ENCODE measurements around the gene SLC11A1.

SLC11A1 gene

DNA sequence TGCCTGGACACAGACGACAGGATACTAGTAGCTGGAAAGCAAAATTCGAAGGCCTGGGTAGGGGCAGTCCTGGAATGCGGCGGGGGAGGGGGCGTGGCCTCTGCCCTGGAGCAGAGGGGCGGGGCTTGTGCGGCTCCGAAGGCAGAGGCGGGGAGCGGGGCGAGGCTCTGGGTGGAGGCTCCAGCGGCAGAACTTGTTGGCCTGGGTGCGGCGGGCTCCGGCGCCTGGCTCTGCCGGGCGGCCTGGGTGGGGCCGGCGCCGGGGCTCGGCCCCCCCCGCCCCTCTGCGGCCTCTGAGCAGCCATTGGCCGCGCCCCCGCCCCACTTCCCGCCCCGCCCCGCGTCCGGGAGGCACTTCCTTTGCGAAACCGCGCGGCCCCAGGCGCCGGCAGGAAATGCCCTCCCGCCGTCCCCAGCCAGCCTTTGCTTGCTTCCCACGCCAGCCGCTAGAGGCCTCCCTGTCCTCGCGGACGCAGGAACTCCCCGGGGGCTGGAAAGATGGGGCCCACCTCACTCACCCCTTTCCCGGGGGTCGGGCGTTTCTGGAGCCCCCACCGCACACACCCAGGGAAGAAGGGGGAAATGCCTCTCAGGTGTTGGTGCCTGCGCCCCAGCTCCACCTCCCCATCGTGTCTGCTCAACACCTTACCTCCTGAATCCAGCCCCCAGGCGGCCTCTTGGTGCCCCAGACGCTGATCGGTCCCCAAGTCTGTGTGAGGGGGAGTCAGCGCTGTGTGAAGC is 24.3 kb downstream of the SLC11A1 start:
- DNase-seq = peak; percentile 98

DNA sequence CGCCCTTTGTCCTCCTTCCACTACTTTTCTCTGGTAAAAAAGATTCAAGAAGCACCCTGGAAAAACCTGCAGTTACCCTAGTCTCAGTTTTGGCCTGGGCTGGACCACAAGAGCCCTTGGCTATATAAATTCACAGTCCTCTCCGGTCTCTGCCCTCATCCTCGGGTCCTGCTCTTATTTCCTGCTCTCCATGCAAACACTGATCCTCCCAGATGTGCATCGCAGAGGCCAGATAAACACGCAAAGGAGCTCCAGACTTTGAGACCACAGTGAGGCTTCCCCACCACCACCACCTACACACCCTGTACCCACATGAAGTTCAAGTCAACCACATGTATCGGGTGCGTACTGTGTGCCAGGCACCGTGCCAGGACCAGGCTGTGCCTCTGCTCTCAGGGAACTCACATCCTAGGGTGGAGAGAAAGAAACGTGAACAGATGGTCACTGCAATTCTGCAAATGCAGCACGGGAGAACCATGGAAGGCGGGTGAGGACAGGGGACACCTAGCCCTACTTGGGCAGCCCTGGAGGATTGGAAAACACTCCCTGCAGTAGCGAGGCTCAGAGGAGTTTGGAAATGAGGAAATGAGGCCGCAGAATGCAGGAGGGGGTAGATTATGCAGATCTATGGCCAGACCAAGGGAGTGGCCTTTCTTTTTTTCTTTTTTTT is 25.0 kb downstream of the SLC11A1 start:
- DNase-seq = peak; percentile 68

DNA sequence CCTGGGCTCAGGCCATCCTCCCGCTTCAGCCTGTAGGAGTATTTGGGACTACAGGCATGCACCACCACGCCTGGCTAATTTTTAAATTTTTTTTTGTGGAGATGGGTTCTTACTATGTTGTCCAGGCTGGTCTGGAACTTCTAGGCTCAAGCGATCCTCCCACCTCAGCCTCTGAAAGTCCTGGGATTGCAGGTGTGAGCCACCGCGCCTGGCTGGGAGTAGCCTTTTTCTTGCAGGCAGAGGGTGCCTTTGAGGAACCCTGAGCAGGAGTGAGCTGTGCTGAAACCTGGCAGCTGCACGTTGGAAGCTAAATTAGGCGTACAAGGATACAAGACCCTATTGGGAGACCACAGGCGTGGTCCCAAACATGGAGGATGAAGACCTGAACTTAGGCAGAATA is 25.6 kb downstream of the SLC11A1 start:
- DNase-seq = no peak

DNA sequence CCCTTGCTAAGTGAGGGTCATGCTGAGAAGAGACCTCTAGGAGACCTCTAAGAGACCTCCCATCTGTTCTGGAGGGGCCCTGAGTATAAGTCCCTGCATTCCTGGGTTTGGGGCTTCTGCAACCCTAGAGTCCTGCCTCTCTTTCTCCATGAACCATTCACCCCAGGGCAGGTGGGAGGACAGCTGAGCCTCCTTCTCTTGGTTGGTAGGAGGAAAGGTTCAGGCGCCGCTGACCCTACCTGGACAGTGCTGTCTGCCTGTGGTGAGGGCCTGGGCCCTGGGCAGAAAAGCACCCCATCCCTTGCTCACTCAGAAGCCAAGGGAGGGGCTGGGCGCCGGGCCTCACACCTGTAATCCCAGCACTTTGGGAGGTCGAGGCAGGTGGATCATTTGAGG is 36.2 kb downstream of the SLC11A1 start:
- DNase-seq = no peak

DNA sequence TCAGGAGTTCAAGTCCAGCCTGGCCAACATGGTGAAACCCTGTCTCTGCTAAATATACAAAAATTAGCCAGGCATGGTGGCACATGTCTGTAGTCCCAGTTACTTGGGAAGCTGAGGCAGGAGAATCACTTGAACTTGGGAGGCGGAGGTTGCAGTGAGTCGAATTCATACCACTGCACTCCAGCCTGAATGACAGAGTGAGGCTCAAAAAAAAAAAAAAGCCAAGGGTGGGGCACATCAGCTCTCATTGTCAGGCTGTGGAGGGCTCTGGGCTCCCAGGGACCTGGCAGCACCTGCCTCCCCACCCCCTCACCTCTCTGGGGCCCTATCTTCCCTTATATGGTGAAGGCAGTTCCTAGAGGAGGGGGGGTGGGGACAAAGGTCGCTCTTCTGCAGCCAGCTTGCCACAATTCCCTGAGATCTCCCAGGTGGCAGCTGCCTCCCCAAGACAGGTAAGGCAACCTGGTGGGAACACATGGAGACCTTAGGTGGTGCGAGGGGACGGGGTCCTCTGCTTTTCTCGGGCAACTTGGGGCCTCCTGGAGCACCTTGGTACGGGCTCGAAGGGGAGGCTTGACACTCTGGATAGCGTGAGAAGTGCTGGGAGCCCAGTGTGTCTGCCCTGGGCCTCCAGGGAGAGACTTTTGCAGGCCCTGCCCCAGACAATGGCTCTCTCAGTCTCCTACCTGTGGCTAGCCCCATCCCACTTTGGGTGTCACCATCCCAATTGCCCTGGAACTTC is 36.8 kb downstream of the SLC11A1 start, which contains the start of gene VIL1:
Gene VIL1 (plus strand): TSS at position 407 of the 742 bp plus-strand sequence. CDS start 4,656 bp downstream, outside the sequence.
- no peak for DNase-seq

DNA sequence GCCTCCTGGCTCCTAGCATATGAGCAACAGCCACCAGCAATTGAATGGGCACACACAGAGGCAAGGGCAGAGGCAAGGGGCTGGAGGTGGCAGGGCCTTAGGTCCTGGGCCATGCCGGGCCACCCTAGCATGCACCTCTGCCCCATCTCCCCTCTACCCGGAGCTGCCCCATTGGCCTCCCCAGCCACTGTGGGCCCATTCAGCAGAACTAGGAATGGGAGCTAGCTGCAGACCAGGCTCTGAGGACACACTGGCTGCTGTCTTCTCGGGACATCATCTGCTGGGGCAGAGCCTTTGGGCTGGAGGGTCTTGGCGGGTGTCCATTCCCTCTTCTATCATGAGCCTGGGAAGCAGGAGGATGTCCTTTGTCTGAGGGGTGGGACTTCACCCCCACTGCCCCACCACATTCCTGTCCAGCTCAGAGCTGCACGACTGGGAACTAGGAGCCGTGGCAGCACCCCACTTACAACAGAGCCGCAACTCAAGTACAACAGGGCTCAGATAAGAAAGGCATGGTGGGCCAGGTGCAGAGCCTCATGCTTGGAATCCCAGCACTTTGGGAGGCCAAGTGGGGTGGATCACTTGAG is 37.6 kb downstream of the SLC11A1 start:
- no peak for DNase-seq

DNA sequence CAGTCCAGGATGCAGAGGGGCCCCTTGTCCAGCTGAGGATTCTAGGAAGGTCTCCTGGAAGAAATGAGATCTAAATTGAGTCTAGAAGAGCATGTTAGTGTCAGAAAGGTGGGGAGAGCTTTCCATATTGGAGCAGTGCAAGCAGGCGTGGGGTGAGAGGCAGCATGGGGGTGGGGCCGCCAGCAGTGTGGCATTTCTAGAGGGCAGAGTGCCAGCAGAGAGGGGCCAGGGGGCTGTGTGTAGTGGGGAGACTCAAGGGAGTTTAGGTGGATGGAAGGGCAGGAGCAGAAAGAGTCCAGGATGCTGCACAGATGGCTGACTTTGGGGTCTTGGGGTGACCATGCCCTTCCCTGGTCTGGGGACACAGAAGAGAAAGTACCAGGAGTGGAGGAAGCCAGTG is 39.0 kb downstream of the SLC11A1 start:
- no peak for DNase-seq

DNA sequence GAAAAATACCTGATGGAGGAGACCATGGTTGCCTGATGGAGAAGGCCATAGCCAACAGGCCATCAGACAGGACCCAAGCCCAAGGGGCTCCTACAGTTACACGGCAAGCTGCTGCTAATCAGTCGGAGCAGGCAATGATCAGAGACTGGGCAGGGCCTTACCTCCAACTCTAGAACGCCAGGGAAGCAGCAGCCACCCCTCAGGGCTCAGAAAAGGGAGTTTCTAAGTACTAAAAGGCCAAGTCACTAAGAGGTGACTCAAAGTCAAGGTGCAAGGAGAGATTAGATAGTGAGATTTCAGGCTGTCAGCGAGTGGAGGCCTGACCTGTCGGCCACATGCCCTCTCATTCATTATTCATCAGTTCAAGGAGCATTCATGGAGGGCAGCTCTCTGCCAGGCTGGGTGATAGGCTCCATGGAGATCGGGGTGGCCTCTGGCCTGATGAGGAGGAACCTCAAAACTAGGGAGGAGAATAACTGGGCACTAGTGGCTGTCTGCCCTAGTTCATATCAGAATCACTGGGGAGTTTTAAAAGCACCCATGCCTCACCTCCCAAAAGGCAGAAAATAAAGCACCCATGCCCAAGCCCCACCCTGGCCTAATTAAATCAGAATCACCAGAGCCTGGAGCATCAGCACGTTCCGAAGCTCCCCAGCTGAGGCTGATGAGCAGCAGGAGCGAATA is 40.5 kb downstream of the SLC11A1 start:
- DNase-seq = no peak

DNA sequence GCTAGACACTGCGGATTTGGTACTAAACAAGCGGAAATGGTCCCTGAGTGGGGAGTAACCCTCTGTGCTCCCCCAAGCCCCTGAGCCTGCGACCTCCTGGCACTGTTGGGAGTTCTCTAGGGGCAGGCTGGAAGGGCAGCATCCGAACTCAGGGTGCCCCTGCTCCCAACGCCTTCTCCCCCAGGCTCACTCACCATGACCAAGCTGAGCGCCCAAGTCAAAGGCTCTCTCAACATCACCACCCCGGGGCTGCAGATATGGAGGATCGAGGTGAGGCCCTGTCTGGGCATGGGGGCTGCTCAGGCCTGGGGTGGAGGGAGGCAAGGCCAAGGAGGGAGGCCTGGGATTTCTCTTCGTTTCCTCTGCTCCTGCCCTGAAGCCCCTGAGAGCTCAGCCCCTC is 41.5 kb downstream of the SLC11A1 start:
- no peak for DNase-seq

DNA sequence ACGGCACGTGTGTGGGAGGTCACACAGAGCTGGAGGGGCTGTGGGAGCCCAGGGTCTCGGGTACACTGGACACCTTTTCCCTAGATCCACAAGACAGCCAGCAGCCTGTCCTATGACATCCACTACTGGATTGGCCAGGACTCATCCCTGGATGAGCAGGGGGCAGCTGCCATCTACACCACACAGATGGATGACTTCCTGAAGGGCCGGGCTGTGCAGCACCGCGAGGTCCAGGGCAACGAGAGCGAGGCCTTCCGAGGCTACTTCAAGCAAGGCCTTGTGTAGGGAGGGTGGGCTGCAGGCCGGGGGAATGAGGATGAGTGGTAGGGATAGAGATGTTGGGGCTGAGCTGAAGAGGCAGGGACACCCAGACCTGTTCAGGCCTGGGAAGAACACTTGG is 43.5 kb downstream of the SLC11A1 start:
- DNase-seq = no peak

DNA sequence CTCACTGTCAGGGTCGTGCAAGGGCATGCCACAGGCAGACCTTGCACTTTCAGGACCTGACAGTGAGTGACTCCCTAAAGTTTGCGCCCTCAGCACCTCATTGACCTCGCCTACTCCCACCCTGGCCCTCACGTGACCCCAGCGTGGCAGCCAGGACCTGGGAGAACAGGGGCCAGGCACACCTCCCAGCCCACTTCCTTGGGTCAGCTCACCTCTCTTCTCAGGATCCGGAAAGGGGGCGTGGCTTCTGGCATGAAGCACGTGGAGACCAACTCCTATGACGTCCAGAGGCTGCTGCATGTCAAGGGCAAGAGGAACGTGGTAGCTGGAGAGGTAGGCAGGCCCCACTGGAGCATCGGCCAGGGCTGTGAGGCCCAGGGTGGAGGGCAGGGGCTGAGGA is 45.7 kb downstream of the SLC11A1 start:
- DNase-seq = no peak

DNA sequence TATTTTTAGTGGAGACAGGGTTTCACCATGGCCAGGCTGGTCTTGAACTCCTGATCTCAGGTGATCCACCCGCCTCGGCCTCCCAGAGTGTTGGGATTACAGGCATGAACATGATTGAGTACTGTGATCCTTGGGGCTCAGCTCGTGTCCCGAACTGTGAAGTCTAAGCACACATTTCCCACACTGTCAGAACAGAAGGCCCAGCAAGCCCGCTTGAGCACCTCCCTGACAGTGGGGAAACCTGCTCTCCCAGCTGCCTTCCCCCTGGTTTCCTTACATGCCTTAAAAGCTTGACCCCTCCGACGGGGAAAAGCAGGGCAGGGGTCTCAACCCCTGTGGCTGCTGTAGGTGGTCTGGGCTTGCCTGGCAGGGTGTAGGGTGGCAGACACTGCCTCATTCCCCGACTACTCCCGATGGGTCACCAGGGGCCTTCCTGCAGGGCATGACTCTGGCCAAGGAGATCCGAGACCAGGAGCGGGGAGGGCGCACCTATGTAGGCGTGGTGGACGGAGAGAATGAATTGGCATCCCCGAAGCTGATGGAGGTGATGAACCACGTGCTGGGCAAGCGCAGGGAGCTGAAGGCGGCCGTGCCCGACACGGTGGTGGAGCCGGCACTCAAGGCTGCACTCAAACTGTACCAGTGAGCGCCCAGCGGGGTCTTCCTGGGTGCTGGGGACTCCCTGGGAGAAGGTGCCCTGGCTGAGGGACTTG is 46.9 kb downstream of the SLC11A1 start:
- no peak for DNase-seq

DNA sequence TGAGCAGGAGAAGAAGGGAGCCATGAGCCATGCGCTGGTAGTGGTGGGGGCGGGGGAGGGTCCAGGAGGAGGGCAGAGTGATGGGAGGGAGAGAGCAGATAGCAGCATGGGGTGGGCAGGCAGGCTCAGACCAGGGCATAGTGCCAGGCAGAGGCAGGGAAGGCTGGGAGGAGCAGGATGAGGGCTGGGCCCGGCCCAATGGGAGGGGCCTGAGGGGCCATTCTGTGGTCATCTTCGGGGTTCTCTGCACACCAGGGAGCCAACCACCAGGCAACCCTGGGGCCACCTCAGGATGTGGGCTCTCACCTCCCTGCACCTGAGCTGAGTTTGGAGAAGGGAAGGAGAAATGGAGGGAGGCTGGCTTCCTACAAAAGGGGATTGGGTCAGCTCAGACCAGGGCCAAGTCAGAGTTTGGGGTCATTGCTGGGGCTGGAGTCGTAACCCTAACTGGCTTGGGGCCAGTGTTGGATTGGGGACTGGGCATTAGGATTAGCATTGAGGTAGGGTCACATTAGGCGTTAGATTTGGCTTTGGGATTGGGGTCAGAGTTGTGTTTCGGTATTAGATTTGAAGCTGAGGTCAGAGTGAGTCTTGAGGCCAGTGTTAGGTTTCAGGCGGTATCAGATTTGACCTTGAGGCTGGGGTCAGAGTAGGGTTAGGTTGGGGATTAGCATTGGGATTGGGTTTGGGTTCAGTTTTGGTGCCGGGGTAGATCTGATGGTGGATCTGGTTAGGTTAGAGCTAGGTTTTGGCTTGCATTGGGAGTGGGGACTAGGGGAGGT is 48.0 kb downstream of the SLC11A1 start:
- no peak for DNase-seq

DNA sequence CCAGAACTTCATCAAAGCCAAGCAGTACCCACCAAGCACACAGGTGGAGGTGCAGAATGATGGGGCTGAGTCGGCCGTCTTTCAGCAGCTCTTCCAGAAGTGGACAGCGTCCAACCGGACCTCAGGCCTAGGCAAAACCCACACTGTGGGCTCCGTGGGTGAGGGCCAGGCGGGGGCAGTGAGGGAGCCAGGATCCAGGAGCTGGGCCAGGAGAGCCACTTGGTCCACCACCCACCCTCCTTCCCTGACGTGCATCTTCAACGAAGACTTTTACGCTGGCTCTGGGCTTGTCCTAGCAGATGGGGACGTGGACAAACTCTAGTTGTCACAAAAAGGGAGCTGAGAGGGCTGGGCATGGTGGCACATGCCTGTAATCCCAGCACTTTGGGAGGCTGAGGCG is 48.6 kb downstream of the SLC11A1 start:
- no peak for DNase-seq

DNA sequence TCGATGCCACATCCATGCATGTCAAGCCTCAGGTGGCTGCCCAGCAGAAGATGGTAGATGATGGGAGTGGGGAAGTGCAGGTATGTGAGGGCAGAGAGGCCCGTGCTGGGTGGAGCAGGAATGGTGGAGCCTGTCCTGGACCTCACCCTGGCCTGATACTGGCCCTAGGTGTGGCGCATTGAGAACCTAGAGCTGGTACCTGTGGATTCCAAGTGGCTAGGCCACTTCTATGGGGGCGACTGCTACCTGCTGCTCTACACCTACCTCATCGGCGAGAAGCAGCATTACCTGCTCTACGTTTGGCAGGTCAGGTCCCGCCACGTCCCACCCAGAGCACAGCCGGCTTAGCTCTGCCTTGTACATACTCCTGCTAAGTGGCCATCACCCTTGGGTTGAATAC is 49.8 kb downstream of the SLC11A1 start:
- DNase-seq = no peak

DNA sequence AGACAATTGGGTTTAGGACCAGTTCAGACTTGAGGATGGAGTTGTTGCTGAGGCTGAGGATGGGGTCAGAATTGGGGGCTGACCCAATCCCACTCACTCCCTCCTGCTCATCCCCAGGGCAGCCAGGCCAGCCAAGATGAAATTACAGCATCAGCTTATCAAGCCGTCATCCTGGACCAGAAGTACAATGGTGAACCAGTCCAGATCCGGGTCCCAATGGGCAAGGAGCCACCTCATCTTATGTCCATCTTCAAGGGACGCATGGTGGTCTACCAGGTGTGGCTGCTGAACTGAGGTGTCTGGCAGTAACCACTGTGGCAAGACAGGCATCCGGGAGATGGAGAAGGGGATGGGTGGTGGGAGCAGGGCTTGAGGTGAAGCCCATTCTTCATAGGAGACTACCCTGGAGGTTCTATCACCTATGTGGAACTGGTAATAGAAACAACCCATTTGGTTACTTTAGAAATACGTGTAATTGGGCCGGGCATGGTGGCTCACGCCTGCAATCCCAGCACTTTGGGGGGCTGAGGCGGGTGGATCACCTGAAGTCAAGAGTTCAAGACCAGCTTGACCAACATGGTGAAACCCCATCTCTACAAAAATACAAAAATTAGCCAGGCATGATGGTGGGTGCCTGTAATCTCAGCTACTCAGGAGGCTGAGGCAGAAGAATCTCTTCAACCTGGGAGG is 50.7 kb downstream of the SLC11A1 start:
- no peak for DNase-seq

DNA sequence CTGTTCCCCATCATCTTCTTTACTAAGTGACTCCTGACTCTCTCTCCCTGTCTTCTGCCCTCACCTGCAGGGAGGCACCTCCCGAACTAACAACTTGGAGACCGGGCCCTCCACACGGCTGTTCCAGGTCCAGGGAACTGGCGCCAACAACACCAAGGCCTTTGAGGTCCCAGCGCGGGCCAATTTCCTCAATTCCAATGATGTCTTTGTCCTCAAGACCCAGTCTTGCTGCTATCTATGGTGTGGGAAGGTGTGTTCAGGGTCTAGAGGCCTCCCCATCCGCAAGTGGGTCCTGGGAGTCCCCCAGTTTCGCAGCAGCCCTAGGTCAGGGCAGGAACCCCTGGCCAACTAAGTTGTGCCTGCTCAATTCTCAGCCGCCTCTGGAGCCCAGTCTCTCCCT is 52.4 kb downstream of the SLC11A1 start:
- DNase-seq = no peak

DNA sequence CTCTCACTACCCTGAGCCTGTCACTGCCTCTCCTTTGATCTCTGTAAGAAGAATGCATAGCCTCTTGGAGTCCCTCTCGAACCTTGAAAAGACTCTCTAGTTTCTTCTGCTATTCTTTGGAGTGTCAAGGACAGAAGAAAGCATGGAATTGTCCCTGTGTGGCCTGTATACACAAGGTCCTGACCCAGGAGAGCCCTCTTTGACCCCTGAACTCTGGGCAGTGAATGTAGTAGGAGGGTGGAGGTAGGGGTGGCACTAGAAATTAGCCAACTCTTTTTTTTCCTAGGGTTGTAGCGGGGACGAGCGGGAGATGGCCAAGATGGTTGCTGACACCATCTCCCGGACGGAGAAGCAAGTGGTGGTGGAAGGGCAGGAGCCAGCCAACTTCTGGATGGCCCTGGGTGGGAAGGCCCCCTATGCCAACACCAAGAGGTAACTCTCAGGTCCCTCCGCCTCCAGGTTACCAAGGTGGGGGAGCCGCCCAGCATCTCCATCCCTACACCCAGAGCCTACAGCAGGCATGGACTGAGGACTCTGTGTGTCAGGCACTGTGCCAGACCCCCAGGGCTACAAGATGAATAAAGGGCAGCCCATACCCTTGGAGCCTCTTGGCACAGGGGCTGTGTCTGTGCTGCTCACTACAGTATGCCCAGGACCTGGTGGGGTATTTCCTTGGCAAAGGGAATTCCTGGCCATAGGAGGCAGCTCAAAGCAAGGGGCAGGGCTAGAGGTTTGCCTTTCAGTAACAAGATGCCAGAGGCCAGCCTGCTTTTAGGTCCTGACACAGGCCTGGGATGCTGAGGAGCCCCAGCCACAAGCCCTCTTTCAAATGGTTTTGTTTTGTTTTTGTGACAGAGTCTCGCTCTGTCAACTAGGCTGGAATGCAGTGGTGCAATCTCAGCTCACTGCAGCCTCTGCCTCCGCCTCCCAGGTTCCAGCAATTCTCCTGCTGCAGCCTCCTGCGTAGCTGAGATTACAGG is 53.2 kb downstream of the SLC11A1 start:
- DNase-seq = no peak

DNA sequence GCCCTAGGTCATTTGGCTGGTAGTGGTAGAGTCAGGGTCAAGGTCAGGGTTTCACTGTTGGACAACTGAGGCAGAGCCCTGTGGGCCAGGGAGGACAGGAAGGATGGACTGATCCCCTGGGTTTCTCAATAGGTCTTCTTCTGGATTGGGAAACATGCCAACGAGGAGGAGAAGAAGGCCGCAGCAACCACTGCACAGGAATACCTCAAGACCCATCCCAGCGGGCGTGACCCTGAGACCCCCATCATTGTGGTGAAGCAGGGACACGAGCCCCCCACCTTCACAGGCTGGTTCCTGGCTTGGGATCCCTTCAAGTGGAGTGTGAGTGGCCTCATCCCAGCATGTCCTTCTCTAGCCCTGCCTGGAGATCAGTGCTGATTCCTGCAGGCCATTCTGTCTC is 54.9 kb downstream of the SLC11A1 start:
- DNase-seq = no peak

DNA sequence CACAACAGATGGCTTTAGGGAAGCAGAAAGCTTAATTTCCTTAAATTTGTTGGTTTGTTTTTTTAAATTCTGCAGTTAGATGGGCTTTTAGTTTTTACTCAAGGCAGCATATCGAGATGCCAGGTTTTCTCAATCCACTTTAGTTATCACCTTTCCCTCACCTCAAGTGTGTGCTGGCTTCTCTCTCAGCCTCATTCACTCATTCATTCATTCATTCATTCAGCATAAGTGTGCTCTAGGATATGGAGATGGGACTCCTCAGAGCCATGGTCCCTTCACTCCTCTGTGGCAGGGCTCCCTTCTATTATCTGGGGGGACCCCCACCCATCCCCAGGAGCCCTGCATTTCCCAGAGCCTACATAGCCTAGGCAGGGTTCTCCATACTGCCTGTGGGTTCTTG is 55.9 kb downstream of the SLC11A1 start:
- DNase-seq = no peak

Measured in activated CD4-positive, alpha-beta T cell treated with anti-CD3 and anti-CD28 coated beads, Interleukin-2, Interleukin-6, amounts not matched to agents 100 ng/mL and 50 ng/mL, durations not matched to agents 16 hours and 8 hours (primary cell).